Activated naive CD8-positive, alpha-beta T cell treated with anti-CD3 and anti-CD28 coated beads, Interleukin-2, amount 10 ng/mL, durations not matched to agents 7 days and 5 days (primary cell): ENCODE results near the gene TNIP3. TPM values are rescaled to one million over a fixed set of nuclear protein-coding genes. Genes with fewer than 3 reads are reported as not detected.

Experiments
- total RNA-seq, 2 experiments: library from RNA; stranded (reverse); gene quantifications; one replicate each; pipeline ENCODE4 v1.2.3, GENCODE V29; 2021

The TNIP3 gene
- total RNA-seq, 2 experiments from 2014 or later, result 3.0 to 3.8 TPM

Other genes starting within 250 kb of the TNIP3 start
- under 1 TPM; 0.26 to 0.58 TPM for gene PRDM5, start 241.6 kb downstream of the TNIP3 start, total RNA-seq
- gene NDNF, start 91.8 kb downstream of the TNIP3 start, total RNA-seq, result under 1 TPM; 0.11 to 0.17 TPM
- gene QRFPR, start 216.7 kb upstream of the TNIP3 start, total RNA-seq, result not detected